Stimulated activated CD4-positive, alpha-beta T cell treated with anti-CD3 and anti-CD28 coated beads, Interleukin-4, amount 100 ng/mL, for 48 hours (primary cell): ENCODE results near the gene LAMA2.
"Not testable (repeated sequence)": the region's sequence is repeated elsewhere in the genome, so short reads cannot be mapped to it uniquely, and the experiment has no call there.

Experiments used
- DNase-seq, 2 donors: peaks; one replicate each; pipeline ENCODE4 v3.0.0-alpha.2; 2020; ENCODE audit warnings: low read depth in 2 of 2

LAMA2 gene

DNA sequence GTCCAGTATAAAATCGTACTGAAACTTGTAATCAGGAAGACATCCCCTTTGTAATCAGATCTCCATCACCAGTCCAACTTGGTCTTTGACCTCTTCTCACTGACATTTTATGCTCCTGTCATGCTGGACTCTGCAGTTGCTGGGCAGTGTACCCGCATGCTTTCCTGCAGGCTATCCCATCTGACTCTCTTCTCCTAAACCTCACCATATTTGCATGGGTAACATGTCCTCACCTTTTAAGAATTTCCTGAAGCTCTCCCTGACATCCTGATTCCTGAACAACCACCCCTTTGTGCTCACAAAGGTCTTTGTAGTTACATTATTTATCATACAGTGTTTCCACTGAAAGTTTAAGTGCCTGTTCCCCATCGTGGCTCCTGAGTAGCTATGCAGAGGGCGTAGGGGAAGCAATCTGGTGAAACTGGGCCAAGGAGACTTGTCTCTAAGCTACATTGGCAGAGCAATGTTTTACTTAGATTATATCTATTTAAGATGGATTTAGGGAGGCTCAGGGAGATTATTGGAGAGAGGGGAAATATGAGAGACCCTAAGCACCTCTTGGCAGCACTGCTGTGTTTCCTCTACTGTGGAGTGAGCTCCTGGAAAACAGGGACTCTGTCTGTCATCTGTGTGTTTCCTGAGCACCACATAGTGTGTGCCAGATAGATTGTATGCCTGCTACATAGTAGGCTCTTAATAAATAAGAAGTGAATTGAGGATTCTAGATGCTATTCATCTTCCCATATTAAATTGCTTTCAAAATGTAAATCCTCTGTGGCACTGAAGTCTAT lies 124.0 kb downstream of the LAMA2 start:
- no peak for DNase-seq

GRCh38 chr6:129007701-129008373 lies 124.9 kb downstream of the LAMA2 start:
- DNase-seq: no peak

GRCh38 chr6:129008591-129008990 lies 125.7 kb downstream of the LAMA2 start:
- no peak for DNase-seq

- DNase-seq: no peak
These were observed 126.9 kb downstream of the LAMA2 start for GRCh38 chr6:129009851-129010250.

- DNase-seq: no peak
These were observed 131.4 kb downstream of the LAMA2 start for GRCh38 chr6:129014302-129014701.

DNA sequence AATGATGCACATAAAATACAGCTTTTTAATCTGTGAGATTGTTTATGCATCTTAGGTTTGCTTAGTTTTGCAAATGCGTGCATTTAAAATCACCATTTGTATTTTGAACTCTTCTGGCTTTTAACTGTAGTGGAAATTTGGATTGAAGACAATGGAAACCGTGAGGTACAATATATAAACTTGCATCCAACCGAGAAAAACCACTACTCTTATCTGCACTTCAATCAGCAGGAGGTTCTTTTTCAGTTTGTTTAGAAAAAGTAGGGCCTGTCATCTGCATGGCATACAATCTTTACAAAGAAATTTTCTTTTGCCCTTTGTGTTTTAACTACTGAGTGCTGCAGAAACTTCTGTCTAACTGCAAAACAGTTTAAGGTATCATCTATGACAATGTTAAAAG lies 132.8 kb downstream of the LAMA2 start:
- no peak for DNase-seq

DNA sequence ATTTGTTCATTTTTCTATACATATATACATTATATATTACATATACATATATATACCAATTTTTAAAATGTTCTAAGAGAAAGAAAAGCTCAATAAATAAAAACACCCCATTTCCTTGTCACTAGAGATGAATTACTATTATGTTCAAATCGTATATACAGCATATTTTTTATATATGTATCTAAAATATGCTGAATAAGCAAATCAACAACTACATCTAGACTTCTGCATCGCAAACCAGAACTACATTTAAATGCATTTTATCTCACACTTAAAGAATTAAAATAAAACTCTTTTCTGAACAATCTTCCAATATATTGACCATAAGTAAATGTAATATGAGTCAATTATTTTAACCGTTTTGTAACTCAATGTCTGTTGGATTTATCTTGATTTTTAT lies 133.9 kb downstream of the LAMA2 start:
- no peak for DNase-seq

GRCh38 chr6:129022011-129022553 lies 139.1 kb downstream of the LAMA2 start:
- no peak for DNase-seq

DNA sequence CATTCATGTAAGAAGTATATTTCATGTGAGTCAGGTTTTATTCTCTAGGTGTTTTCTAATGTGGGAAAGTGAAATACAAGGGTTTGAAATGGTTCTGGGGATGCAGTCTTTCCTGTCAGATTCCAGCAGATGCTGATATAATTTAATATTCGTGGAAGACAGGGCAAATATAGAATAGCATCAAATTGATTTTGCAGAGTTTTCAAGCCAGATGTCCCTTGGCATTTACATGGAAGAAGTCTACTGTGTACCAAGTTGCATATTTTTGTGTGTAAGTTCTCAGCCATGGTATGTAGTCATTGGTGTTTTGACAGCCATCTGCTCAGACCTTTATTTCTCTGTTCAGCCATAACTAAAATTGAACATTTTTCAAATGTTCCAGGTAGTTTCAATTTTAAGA lies 143.7 kb downstream of the LAMA2 start:
- no peak for DNase-seq

DNA sequence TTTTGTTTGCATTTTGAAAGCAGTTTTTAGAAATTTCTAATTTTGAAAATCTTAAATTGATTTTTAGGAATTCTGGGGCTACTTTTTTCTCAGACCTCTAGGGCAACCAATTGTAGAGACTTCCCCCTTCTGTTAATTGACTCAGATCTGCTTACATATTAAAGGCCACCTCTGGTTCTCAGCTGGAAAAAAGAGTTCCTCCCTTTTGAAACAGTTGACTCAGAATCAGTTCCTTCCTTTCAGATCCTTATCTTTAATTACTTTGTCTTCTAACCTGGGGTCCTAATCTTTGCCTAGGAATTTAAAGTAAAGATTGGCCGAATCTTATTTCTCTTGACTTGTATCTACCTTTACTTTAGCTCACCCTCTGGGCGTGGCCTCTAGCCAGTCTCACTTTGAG lies 146.8 kb downstream of the LAMA2 start:
- DNase-seq: no peak

- DNase-seq: no peak
These were observed 147.3 kb downstream of the LAMA2 start for GRCh38 chr6:129030215-129030614.

DNA sequence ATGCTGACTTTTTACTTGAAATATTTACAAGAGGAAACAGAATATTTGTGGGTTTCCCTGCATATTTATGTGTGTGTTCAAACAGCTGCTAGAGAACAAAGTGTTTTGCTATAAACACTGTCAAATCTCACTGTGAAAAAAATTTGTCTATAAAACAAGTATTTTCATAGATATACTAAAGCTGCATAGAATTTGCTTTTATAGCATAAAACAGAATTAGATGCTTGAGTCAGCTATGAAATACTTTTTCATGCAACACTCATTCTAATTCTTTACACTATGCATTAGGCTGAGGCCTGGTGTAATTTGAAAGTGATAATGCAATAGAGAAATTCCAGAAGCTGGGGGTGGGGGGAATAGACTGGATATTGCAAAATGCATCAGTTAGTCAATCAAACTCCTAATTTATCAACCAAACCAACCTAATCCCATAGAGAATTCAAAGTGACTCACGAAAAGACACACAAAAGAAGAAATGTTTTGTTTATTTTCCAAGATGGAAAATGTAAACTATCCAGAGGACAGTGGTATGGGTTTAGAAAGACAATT lies 148.2 kb downstream of the LAMA2 start:
- no peak for DNase-seq

GRCh38 chr6:129032602-129033001 lies 149.7 kb downstream of the LAMA2 start:
- DNase-seq: no peak

DNA sequence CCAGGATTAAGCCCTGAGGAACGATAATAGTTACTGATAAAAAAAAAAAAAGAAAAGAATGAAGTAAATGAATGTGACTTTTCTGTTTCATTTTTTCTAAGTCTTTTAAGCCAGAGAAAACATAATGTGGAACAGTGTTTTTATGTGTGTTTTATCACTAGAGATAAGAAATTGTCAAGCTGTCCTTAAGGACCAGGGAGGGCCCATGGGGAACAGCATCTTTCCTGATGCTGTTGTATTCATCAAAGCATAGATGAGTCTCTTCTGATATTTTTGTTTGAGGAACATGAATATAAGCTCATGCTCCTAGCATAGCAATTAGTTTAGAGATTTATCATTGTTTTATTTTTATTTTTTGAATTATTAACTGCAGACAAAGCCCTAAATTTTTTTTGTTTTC lies 150.2 kb downstream of the LAMA2 start:
- DNase-seq: no peak

DNA sequence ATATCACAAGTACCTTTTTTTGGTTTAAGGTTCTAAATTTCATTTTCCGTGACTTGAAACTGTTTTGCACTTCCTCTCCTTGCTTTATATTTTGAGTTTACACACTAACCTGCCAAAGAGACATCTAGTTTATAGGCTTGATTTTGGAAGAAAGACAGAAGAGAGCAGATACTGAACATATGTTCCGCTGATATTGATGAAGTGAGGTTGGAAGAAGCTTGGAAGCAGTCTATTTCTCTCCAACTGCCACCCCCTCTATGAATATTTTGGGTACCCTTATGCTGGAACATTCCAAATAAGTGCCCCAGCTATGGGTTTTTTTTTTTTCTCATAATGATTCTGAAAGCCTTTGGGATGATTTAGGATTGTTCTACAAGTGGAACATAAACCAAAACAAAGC lies 150.6 kb downstream of the LAMA2 start:
- no peak for DNase-seq

- DNase-seq: no peak
These were observed 158.6 kb downstream of the LAMA2 start for GRCh38 chr6:129041563-129041962.

DNA sequence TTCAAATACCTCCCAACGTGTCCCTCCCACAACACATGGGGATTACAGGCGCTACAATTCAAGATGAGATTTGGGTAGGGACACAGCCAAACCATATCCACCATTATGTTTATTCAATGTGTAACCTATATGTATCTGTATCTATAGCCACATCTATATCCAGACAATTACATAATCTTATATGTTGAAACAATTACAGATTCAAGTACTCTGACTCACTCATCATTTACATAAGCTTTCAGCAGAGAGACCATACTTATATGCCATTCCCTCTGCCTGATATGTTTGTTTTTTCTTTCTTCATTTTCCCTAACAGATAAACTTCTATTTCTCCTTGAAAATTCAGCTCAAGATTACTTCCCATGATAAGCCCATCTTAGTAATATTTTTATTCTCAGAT lies 163.6 kb downstream of the LAMA2 start:
- no peak for DNase-seq

DNA sequence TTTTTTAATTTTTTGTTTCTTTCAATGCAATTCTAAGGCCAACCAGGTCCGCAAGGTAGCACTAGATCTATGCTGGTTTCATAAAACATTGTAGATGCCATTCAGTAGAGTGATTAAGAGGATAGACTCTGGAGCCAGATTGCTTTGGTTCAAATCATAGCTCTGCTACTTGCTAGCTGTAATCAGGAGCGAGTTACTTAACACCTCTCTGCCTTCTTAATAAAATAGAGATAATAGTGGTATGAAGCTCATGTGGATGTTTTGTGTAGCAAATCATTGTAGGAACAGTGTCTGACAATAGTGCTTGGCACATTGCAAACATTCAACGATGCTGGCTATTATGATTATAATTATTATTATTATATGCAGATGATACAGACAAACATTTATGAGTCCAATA lies 164.9 kb downstream of the LAMA2 start:
- no peak for DNase-seq

DNA sequence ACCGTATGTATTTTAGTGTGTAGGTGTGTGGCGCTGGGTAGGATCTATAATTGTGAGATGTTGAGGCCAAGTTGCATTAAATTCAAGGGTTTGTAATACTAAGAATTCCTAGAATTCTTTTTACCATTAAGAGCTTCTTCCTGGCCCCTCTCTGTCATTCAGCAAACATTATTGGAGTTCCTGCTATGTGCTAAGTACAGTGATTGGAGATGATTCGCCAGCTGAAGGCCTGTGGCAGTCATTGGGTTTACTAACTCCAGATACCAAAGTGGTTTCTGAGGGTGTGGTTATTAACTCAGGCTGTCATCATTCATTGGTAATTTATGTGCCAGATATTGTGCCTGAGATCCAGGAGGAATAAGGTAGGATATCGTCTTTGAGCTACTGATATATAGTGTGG lies 167.1 kb downstream of the LAMA2 start:
- DNase-seq: no peak

DNA sequence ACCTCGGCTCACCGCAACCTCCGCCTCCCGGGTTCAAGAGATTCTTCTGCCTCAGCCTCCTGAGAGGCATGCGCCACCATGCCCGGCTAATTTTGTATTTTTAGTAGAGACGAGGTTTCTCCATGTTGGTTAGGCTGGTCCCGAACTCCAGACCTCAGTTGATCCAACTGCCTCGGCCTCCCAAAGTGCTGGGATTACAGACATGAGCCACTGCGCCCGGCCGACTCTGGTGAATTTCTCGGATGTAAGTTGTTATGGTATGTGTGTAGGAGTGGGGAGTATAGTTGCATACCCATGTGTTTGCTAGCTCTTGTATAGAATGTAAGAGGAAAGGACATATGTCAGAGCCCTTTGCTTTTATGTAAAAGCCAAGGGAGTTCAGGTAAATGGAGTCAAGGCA lies 170.2 kb downstream of the LAMA2 start:
- DNase-seq: not testable (repeated sequence)

DNA sequence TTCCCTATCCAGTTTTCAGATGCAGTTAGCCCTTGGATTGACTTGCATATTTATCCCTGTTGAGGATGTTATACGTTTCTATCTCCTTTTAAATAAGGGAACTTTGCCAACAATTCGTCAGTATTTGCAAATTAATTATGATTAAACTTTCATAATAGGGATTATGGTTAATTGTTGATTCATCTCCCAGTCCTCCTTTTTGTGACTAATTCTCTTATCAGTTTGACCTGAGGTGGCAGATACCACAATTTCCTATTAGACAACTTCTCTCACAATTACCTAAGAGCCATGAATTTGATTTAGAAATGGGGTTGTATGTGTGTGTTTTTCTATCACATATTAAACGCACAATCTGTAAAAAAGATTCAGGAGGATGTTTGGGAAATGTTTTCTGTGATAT lies 172.9 kb downstream of the LAMA2 start:
- no peak for DNase-seq

- no peak for DNase-seq
These were observed 176.7 kb downstream of the LAMA2 start for GRCh38 chr6:129059650-129060049.

DNA sequence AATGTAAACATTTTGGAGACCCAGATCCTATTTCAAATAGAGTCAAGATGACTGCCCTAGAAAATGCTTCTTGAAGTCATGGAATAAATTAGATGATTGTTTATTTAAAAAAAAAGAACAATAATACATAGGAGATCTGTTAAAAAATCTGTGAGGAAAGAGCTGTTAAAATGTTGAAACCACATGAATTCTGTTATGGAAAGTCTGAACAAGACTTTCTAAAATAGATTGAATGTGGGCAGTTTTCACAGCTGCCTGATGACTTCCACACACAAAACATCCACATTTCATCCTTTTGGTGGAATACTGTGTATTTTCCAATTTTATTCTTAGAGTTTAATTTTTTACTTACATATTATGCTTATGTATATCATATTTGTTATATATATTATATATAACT lies 186.1 kb downstream of the LAMA2 start:
- DNase-seq: no peak
